Brain microvascular endothelial cell (primary cell): ENCODE data around the gene ENOX1.

Experiments used
- DNase-seq: peaks from one replicate; pipeline ENCODE4 v3.0.0-alpha.2; 2020
- H3K27ac ChIP-seq: fragments of 250-450 bp; sonication (Bioruptor Pico); 2 replicates; pipeline ENCODE4 v1.5.1; 2020; ENCODE audit warnings: mild to moderate bottlenecking, moderate library complexity
- H3K27me3 ChIP-seq: fragments of 250-450 bp; sonication (Bioruptor Pico); replicated peaks from 2 replicates; pipeline ENCODE4 v1.5.1; 2020; ENCODE audit warnings: mild to moderate bottlenecking
- H3K36me3 ChIP-seq: fragments of 250-450 bp; sonication (Bioruptor Pico); replicated peaks from 2 replicates; pipeline ENCODE4 v1.5.1; 2020; ENCODE audit warnings: mild to moderate bottlenecking
- H3K4me3 ChIP-seq: 2 replicates; pipeline ENCODE4 v1.5.1; 2011; ENCODE audit warnings: low read depth, mild to moderate bottlenecking, control low read depth, low read length, moderate library complexity
- CTCF ChIP-seq: IDR thresholded peaks from 2 replicates; pipeline ENCODE4 v1.5.1; 2011; ENCODE audit warnings: low read depth, mild to moderate bottlenecking, moderate library complexity, low read length, control low read depth, inconsistent platforms; ENCODE audit errors: missing control alignments
- in situ Hi-C: cut with HindIII; loops from 2 replicates; pipeline ENCODE4 v1.10.0; 2017; ENCODE audit warnings: low sequenced_read_pairs, low pct_ligation_motif_present

ENOX1 gene

GRCh38 chr13:43608400-43609137 lies 178.2 kb downstream of the ENOX1 start:
- H3K27me3 ChIP-seq = no peaks in the 10 kb centered on the region
- in situ Hi-C loops = no loop called here
- H3K4me3 ChIP-seq = no peak overlapping the region
- no peaks in the 10 kb centered on the region for H3K36me3 ChIP-seq
- H3K27ac ChIP-seq = no peak overlapping the region
- DNase-seq = no peak
- no peak for TF ChIP-seq CTCF

GRCh38 chr13:43597599-43597945 lies 189.2 kb downstream of the ENOX1 start:
- no peak overlapping the region for H3K27ac ChIP-seq
- H3K27me3 ChIP-seq = no peaks in the 10 kb centered on the region
- H3K36me3 ChIP-seq = no peaks in the 10 kb centered on the region
- no peak for DNase-seq
- no peak for TF ChIP-seq CTCF
- in situ Hi-C loops = no loop called here
- no peak overlapping the region for H3K4me3 ChIP-seq

- no peak overlapping the region for H3K27ac ChIP-seq
- no peaks in the 10 kb centered on the region for H3K27me3 ChIP-seq
- no peak for DNase-seq
- in situ Hi-C loops = no loop called here
- no peak for TF ChIP-seq CTCF
- no peak overlapping the region for H3K4me3 ChIP-seq
- H3K36me3 ChIP-seq = no peaks in the 10 kb centered on the region
Measured at GRCh38 chr13:43596924-43597598, 189.7 kb downstream of the ENOX1 start.

- H3K4me3 ChIP-seq = no peak overlapping the region
- in situ Hi-C loops = no loop called here
- TF ChIP-seq CTCF = no peak
- no peaks in the 10 kb centered on the region for H3K27me3 ChIP-seq
- DNase-seq = no peak
- H3K36me3 ChIP-seq = no peaks in the 10 kb centered on the region
- no peak overlapping the region for H3K27ac ChIP-seq
Measured at GRCh38 chr13:43596006-43596405, 190.8 kb downstream of the ENOX1 start.

- TF ChIP-seq CTCF = no peak
- Histone ChIP-seq H3K27me3 (no peaks in the 10 kb centered on the region), H3K36me3 (no peaks in the 10 kb centered on the region), H3K27ac (no peak overlapping the region), H3K4me3 (no peak overlapping the region)
- in situ Hi-C loops = no loop called here
- DNase-seq = no peak
Measured at GRCh38 chr13:43587376-43587775, 199.4 kb downstream of the ENOX1 start.
